ENCODE measurements around the gene CCR2.

The CCR2 gene

DNA sequence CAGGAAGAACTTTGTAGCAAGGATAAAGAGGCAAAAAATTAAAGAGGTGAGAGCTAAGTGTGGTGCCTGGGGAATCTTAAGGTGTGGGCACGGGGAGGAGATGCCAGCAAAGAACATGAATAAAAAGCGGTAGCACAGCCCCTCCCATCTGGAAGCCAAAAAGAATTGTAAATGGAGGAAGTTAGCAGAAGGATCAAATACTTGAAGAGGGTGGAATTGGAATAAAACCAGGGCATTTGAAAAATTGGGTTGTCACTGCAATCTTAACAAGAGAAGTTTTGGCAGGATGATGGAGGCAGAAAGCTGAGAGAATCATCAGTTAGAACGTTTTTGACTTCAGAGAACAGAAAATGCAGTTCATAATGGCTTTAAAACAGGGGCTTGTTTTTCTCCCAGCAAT lies 2.4 kb downstream of the CCR2 start:
- no peak for DNase-seq

DNA sequence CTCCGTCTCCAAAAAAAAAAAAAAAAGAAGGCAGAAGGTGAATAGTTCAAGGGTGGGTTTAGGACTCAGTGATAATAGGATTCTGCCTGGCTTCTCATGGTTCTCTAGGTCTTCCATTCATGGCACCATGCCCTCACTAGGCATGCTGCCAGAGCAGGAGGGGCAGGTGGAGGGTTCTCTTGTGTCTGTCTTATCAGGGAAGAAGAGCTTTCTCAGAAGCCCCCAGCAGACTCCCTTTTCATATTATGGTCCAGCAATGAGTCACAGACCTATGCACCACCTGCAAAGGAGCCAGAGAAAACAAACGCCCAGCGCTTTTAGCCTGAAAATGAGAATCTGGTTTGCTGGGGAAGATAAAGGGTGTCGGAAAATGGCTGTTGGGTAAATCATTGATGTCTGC lies 3.0 kb downstream of the CCR2 start:
- DNase-seq, result no peak

DNA sequence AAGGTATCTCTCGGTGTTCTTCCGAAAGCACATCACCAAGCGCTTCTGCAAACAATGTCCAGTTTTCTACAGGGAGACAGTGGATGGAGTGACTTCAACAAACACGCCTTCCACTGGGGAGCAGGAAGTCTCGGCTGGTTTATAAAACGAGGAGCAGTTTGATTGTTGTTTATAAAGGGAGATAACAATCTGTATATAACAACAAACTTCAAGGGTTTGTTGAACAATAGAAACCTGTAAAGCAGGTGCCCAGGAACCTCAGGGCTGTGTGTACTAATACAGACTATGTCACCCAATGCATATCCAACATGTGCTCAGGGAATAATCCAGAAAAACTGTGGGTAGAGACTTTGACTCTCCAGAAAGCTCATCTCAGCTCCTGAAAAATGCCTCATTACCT lies 4.6 kb downstream of the CCR2 start:
- no peak for DNase-seq

DNA sequence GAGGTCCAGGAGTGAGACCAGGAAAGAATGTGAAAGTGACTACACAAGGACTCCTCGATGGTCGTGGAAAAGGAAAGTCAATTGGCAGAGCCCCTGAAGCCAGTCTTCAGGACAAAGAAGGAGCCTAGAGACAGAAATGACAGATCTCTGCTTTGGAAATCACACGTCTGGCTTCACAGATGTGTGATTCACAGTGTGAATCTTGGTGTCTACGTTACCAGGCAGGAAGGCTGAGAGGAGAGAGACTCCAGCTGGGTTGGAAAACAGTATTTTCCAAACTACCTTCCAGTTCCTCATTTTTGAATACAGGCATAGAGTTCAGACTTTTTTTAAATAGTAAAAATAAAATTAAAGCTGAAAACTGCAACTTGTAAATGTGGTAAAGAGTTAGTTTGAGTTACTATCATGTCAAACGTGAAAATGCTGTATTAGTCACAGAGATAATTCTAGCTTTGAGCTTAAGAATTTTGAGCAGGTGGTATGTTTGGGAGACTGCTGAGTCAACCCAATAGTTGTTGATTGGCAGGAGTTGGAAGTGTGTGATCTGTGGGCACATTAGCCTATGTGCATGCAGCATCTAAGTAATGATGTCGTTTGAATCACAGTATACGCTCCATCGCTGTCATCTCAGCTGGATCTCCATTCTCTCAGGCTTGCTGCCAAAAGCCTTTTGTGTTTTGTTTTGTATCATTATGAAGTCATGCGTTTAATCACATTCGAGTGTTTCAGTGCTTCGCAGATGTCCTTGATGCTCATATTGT lies 6.0 kb downstream of the CCR2 start:
- DNase-seq, result peak; percentile 49

DNA sequence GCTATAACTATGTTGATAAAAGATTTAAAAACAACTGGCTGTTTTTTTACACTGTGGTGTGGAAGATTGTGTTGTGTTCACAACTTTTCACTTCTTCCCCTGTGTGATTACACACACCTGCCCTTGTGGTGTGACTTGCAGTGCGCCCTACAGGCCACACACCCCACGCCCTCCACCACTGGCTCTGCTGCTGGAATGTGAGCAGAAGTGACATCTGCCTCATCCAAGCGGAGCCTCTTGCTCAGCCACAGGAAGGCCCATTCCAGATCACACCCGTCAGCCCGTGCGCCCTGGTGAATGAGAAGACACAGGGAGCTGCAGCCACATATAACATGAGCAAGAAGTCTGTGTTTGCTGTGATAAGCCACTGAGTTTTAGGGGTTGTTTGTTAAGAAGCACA lies 7.0 kb downstream of the CCR2 start:
- DNase-seq, result no peak

DNA sequence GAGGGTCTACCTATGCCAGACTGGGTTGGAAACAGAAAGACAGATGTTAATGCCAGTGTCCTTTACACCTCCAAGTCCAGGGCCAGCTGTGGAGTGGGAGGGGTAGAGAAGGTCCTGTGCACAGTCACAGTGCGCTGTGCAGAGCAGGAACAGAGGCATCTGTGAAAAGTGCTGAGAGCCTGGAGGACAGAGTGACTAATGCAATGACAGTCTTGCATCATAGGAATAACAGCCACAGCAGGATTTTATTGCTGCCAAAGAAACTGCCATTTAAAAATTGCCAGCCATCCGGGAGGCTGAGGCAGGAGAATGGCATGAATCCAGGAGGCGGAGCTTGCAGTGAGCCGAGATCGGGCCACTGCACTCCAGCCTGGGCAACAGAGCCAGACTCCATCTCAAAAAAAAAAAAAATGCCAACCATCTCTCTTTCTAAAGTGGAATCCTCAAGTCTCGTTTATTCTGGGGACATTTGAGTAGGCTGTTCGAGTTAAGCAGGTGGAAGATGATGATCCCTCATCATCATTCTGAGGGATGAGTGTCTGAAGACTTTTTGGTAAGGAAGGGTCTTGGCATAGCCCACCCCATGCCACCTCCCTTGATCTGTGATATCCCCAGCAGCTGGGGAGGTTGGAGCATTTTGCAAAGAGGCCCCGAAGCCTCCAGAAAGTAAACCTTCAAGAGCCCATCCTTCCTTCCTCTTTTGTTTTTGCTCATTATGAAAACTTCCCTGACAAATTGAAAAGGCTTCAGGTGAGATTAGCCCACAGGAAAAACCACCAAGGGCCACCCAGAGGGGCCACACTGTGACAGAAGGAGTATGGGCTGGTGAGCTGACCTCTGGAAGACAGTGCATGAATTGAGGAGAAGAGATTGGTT lies 7.7 kb downstream of the CCR2 start:
- no peak for DNase-seq

DNA sequence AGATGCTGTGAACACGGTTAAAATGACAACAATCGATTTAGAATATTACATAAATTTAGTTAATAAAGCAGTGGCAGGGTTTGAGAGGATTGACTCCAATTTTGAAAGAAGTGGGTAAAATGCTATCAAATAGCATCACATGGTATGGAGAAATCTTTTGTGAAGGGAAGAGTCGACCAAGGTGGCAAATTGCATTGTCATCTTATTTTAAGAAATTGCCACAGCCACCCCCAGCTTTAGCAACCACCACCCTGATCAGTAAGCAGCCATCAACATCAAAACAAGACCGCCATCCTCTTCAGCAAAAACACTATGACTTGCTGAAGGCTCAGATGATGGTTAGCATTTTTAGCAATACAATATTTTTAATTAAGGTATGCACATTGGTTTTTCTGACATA lies 11.1 kb downstream of the CCR2 start:
- DNase-seq, result no peak

DNA sequence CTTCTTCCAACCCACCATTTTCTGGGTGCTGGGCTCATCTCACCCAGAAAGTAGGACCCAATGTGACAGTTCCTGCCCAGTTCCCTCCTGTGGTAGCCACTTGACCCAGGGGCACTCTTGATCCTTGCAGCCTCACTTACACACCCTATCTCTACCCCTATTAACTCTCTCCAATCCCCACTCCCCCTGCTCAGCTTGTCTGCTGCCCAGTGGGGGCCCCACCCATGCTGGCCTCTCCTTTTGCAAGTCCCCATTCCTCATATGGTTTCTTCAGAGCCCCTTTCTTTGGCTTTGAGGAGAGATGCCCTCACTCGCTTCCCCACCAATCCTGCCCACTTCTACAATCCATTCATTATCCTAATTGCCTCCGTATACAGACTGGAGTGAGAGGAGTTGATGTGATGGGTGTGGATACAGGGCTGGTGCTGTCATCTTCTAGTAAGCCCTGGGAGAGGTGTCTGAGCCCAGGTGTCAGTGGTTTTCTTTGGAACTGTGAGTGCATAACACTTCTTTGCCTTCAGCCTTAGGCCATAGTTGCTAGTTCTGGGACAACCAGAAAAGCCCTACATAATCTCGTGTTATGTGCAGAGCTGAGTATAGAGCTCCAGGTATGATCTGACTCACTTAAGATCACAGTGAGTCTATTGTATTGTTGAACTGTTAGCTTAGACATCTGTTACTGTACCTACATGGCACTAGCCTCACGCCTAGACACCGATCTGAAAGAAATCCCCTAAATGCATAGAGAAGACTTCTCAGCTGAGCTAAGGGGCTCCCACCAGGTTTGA lies 12.0 kb downstream of the CCR2 start:
- no peak for DNase-seq

DNA sequence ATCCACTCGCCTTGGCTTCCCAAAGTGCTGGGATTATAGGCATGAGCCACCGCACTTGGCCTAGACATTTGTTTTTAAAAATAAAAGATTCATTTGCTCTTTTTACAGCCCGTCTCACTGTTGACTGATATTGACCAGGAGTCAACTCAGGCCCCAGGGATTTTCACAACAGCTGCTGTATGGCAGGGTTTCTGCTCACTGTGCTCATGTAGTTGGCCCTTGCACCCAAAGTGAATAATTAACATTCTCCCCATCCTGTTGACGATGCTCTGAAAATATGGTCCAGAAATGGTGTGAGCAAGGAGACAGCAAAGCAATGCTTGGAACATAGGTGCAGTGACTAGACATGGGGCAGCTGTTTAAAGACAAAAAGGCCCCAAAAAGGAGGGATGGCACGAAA lies 13.9 kb downstream of the CCR2 start:
- DNase-seq, result no peak

DNA sequence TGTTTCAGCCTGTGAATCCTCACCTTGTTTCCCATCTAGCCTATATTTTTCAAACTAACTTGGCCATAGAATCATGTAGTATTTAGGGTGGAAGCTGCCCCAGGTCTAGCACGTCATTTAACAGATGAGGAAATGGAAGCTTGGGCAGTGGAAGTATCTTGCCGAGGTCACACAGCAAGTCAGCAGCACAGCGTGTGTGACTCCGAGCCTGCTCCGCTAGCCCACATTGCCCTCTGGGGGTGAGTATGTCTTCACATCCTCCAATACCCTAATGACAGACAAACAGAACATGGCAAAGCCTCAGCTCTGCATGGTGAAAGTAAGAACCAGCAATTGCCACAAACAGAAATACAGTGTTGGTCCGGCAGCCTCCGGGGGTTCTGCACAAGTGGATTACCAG lies 14.7 kb downstream of the CCR2 start:
- peak; percentile 65 for DNase-seq

DNA sequence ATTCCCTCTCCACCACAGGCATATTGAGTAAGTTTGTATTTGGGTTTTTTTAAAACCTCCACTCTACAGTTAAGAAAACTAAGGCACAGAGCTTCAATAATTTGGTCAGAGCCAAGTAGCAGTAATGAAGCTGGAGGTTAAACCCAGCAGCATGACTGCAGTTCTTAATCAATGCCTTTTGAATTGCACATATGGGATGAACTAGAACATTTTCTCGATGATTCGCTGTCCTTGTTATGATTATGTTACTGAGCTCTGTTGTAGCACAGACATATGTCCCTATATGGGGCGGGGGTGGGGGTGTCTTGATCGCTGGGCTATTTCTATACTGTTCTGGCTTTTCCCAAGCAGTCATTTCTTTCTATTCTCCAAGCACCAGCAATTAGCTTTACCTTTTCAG lies 15.2 kb downstream of the CCR2 start:
- no peak for DNase-seq

DNA sequence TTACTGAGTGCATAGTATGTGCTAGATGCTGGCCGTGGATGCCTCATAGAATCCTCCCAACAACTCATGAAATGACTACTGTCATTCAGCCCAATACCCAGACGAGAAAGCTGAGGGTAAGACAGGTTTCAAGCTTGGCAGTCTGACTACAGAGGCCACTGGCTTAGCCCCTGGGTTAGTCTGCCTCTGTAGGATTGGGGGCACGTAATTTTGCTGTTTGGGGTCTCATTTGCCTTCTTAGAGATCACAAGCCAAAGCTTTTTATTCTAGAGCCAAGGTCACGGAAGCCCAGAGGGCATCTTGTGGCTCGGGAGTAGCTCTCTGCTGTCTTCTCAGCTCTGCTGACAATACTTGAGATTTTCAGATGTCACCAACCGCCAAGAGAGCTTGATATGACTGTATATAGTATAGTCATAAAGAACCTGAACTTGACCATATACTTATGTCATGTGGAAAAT lies 15.8 kb downstream of the CCR2 start:
- peak; percentile 65 for DNase-seq

DNA sequence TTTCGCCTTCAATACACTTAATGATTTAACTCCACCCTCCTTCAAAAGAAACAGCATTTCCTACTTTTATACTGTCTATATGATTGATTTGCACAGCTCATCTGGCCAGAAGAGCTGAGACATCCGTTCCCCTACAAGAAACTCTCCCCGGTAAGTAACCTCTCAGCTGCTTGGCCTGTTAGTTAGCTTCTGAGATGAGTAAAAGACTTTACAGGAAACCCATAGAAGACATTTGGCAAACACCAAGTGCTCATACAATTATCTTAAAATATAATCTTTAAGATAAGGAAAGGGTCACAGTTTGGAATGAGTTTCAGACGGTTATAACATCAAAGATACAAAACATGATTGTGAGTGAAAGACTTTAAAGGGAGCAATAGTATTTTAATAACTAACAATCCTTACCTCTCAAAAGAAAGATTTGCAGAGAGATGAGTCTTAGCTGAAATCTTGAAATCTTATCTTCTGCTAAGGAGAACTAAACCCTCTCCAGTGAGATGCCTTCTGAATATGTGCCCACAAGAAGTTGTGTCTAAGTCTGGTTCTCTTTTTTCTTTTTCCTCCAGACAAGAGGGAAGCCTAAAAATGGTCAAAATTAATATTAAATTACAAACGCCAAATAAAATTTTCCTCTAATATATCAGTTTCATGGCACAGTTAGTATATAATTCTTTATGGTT lies 17.1 kb downstream of the CCR2 start, which contains the start of gene CCR5:
CCR5 (plus strand) TSS at position 108 of the 680 bp plus-strand sequence. CDS start 1,957 bp downstream, outside the sequence.
- peak; percentile 39 for DNase-seq

DNA sequence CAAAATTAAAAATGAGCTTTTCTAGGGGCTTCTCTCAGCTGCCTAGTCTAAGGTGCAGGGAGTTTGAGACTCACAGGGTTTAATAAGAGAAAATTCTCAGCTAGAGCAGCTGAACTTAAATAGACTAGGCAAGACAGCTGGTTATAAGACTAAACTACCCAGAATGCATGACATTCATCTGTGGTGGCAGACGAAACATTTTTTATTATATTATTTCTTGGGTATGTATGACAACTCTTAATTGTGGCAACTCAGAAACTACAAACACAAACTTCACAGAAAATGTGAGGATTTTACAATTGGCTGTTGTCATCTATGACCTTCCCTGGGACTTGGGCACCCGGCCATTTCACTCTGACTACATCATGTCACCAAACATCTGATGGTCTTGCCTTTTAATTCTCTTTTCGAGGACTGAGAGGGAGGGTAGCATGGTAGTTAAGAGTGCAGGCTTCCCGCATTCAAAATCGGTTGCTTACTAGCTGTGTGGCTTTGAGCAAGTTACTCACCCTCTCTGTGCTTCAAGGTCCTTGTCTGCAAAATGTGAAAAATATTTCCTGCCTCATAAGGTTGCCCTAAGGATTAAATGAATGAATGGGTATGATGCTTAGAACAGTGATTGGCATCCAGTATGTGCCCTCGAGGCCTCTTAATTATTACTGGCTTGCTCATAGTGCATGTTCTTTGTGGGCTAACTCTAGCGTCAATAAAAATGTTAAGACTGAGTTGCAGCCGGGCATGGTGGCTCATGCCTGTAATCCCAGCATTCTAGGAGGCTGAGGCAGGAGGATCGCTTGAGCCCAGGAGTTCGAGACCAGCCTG lies 17.8 kb downstream of the CCR2 start:
- DNase-seq, result no peak

DNA sequence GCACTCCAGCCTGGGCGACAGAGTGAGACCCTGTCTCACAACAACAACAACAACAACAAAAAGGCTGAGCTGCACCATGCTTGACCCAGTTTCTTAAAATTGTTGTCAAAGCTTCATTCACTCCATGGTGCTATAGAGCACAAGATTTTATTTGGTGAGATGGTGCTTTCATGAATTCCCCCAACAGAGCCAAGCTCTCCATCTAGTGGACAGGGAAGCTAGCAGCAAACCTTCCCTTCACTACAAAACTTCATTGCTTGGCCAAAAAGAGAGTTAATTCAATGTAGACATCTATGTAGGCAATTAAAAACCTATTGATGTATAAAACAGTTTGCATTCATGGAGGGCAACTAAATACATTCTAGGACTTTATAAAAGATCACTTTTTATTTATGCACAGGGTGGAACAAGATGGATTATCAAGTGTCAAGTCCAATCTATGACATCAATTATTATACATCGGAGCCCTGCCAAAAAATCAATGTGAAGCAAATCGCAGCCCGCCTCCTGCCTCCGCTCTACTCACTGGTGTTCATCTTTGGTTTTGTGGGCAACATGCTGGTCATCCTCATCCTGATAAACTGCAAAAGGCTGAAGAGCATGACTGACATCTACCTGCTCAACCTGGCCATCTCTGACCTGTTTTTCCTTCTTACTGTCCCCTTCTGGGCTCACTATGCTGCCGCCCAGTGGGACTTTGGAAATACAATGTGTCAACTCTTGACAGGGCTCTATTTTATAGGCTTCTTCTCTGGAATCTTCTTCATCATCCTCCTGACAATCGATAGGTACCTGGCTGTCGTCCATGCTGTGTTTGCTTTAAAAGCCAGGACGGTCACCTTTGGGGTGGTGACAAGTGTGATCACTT lies 18.8 kb downstream of the CCR2 start:
- peak; percentile 31 for DNase-seq

DNA sequence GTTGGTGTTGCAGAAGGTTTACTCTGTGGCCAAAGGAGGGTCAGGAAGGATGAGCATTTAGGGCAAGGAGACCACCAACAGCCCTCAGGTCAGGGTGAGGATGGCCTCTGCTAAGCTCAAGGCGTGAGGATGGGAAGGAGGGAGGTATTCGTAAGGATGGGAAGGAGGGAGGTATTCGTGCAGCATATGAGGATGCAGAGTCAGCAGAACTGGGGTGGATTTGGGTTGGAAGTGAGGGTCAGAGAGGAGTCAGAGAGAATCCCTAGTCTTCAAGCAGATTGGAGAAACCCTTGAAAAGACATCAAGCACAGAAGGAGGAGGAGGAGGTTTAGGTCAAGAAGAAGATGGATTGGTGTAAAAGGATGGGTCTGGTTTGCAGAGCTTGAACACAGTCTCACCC lies 20.8 kb downstream of the CCR2 start:
- no peak for DNase-seq

DNA sequence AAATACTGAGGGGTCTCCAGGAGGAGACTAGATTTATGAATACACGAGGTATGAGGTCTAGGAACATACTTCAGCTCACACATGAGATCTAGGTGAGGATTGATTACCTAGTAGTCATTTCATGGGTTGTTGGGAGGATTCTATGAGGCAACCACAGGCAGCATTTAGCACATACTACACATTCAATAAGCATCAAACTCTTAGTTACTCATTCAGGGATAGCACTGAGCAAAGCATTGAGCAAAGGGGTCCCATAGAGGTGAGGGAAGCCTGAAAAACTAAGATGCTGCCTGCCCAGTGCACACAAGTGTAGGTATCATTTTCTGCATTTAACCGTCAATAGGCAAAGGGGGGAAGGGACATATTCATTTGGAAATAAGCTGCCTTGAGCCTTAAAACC lies 21.3 kb downstream of the CCR2 start:
- no peak for DNase-seq

DNA sequence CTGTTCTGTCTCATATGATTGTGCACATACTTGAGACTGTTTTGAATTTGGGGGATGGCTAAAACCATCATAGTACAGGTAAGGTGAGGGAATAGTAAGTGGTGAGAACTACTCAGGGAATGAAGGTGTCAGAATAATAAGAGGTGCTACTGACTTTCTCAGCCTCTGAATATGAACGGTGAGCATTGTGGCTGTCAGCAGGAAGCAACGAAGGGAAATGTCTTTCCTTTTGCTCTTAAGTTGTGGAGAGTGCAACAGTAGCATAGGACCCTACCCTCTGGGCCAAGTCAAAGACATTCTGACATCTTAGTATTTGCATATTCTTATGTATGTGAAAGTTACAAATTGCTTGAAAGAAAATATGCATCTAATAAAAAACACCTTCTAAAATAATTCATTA lies 21.9 kb downstream of the CCR2 start:
- DNase-seq, result no peak

DNA sequence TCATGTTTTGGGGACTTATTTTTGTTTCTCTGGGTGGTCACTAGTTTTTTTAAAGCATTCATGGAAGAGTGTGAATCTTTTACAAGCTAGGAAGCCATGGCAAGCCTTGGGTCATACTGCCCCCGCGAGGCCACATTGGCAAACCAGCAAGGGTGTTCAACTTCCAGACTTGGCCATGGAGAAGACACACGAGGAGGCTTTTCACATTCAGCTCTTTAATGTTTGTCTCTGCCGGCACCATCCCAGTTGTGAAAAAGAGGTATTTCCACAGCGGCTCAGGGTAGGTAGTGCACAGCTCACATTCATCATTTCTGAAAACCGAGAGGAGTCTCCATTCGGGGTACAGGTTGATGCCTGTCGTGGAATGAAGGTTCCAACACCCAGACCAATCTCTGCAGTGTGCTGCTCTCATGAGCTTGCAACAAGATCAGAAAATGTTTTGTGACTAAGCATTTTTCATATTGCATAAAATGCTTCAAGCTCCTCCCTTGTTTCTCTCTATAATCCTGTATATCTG lies 24.6 kb downstream of the CCR2 start:
- DNase-seq, result peak; percentile 83

DNA sequence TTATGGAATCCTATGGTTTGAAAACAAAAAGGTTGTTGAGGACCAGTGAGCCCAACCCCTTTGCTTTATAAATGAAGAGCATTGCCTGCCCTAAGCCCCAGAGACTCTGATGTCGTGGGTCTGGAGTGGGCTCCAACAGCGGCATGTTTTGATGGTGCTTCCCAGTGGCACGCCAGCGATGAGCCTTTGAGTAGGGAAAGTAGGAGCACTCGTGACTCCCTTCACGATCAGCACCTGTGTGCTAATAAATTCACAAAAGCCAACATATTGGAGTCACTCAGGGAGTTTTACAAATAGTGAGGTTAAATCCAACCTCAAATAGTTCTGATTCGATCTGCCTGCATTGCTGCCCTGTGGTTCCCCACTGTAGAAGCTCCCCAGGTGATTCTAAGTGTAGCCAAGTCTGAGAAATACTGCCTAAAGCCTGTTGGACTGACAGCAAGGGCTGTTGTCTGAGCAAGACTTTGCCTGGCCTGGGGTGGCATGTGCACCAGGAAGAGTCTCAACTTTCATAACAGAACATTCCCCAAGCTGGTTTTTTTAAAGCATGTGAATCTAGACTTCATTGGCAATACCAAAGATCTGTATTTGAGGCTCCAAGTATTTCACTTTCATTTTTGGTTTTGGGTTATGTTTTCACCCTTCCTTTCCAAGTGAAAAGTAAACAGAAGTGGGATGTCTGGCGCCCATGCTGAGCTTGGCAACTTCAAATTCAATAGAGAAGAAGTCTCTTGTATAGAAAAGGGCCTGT lies 26.7 kb downstream of the CCR2 start:
- no peak for DNase-seq
